ENCODE data around the gene ZHX3. TPM values are rescaled to one million over a fixed set of nuclear protein-coding genes. Genes with fewer than 3 reads are reported as not detected.

Gene ZHX3
- total RNA-seq, 1 donor from 2014 or later: 13.9 TPM

- no peaks in the 10 kb centered on the region for H3K36me3 Mint-ChIP-seq
- TF ChIP-seq CTCF (IDR thresholded peaks at IDR 0.05; ENCODE audit: unreplicated experiment): no peak
- peaks cover 4% of the 10 kb centered on the region for H3K4me1 Mint-ChIP-seq
- H3K27me3 Mint-ChIP-seq (ENCODE audit: low read depth): no peaks in the 10 kb centered on the region
- no peak for DNase-seq (ENCODE audit: low spot score in 2 of 2, unreplicated experiment in 2 of 2)
- H3K4me3 Mint-ChIP-seq: no peak overlapping the region
- H3K9me3 Mint-ChIP-seq: no peaks in the 10 kb centered on the region
- H3K27ac Mint-ChIP-seq: no peak overlapping the region
These were observed 28.2 kb upstream of the ZHX3 start for GRCh38 chr20:41345729-41346067.

- no peak for DNase-seq (ENCODE audit: low spot score in 2 of 2, unreplicated experiment in 2 of 2)
- TF ChIP-seq CTCF (IDR thresholded peaks at IDR 0.05; ENCODE audit: unreplicated experiment): no peak
- H3K9me3 Mint-ChIP-seq: no peaks in the 10 kb centered on the region
- peaks cover 7% of the 10 kb centered on the region for H3K4me1 Mint-ChIP-seq
- H3K27ac Mint-ChIP-seq: no peak overlapping the region
- no peaks in the 10 kb centered on the region for H3K36me3 Mint-ChIP-seq
- no peak overlapping the region for H3K4me3 Mint-ChIP-seq
- H3K27me3 Mint-ChIP-seq (ENCODE audit: low read depth): no peaks in the 10 kb centered on the region
These were observed 27.6 kb upstream of the ZHX3 start for GRCh38 chr20:41344938-41345728.

- no peaks in the 10 kb centered on the region for H3K9me3 Mint-ChIP-seq
- H3K4me1 Mint-ChIP-seq: peaks cover 8% of the 10 kb centered on the region
- no peak overlapping the region for H3K4me3 Mint-ChIP-seq
- DNase-seq (ENCODE audit: low spot score in 2 of 2, unreplicated experiment in 2 of 2): no peak
- no peaks in the 10 kb centered on the region for H3K27me3 Mint-ChIP-seq (ENCODE audit: low read depth)
- H3K36me3 Mint-ChIP-seq: no peaks in the 10 kb centered on the region
- no peak overlapping the region for H3K27ac Mint-ChIP-seq
- TF ChIP-seq CTCF (IDR thresholded peaks at IDR 0.05; ENCODE audit: unreplicated experiment): no peak
These were observed 26.9 kb upstream of the ZHX3 start for GRCh38 chr20:41344477-41344876.

GRCh38 chr20:41342474-41343464 is 25.2 kb upstream of the ZHX3 start:
- H3K4me3 Mint-ChIP-seq: no peak overlapping the region

More at GRCh38 chr20:41342474-41343464, 25.2 kb upstream of the ZHX3 start:
- TF ChIP-seq CTCF (IDR thresholded peaks at IDR 0.05; ENCODE audit: unreplicated experiment): no peak
- no peak for DNase-seq (ENCODE audit: low spot score in 2 of 2, unreplicated experiment in 2 of 2)
- no peaks in the 10 kb centered on the region for H3K27me3 Mint-ChIP-seq (ENCODE audit: low read depth)
- no peaks in the 10 kb centered on the region for H3K9me3 Mint-ChIP-seq
- H3K36me3 Mint-ChIP-seq: no peaks in the 10 kb centered on the region
- peaks cover 8% of the 10 kb centered on the region for H3K4me1 Mint-ChIP-seq
- no peak overlapping the region for H3K27ac Mint-ChIP-seq
